ENCODE results near the gene NXPH1.

NXPH1 gene

DNA sequence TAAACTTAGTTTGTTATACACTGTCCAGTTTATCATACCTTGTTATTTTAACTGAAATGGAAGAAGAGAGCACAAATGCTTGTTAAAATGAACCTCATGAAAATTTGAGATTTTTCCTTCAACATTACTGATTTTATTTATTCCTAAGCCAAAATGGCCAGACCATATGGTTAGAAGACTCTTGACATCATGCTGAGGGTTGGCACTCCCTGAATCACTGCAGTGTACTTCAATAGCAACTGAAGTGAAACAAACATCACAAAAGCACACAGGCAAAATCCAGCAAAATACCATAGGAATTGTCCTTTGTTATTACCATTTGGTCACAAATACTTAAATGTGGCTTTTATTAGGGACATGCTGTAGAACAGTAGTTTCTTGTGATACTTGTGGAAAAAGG is 347.8 kb downstream of the NXPH1 start:
- TF ChIP-seq CTCF (IDR thresholded peaks at IDR 0.05; ENCODE audit: control insufficient read depth, extremely low read depth, insufficient read depth) = no peak
- no peak overlapping the region for H3K4me3 ChIP-seq (ENCODE audit: low read depth, low read length)
- no peak for DNase-seq (ENCODE audit: low read depth)

DNA sequence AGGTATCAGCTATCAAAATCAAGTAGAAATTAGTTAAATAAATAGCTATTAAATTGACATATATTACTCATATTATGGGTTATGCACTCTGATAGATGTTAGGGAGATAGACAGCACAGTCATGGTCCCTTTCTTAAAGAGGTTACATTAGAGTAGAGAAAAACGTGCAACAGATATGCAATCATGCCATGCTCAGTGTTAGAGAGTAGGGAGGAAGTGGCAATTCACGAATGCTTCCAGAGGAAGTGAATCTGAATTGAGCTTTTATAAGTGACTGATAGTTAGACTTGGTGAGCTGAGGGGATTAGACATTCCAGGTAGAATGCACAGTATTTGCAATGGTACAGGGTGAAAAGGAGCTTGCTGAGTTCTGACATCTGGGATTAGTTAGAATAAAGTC is 349.8 kb downstream of the NXPH1 start:
- TF ChIP-seq CTCF (IDR thresholded peaks at IDR 0.05; ENCODE audit: control insufficient read depth, extremely low read depth, insufficient read depth) = no peak
- no peak overlapping the region for H3K4me3 ChIP-seq (ENCODE audit: low read depth, low read length)
- no peak for DNase-seq (ENCODE audit: low read depth)

GRCh38 chr7:8785081-8785480 is 351.7 kb downstream of the NXPH1 start:
- H3K4me3 ChIP-seq (ENCODE audit: low read depth, low read length) = no peak overlapping the region
- TF ChIP-seq CTCF (IDR thresholded peaks at IDR 0.05; ENCODE audit: control insufficient read depth, extremely low read depth, insufficient read depth) = no peak
- no peak for DNase-seq (ENCODE audit: low read depth)

GRCh38 chr7:8800986-8801385 is 367.6 kb downstream of the NXPH1 start:
- H3K4me3 ChIP-seq (ENCODE audit: low read depth, low read length) = no peak overlapping the region
- no peak for DNase-seq (ENCODE audit: low read depth)
- no peak for TF ChIP-seq CTCF (IDR thresholded peaks at IDR 0.05; ENCODE audit: control insufficient read depth, extremely low read depth, insufficient read depth)

Measured in LNCaP clone FGC (cell line).